ENCODE data around the gene HORMAD1. TPM values are rescaled to one million over a fixed set of nuclear protein-coding genes. Genes with fewer than 3 reads are reported as not detected.

The HORMAD1 gene
- total RNA-seq, 1 donor from 2014 or later, result 1.6 TPM

DNA sequence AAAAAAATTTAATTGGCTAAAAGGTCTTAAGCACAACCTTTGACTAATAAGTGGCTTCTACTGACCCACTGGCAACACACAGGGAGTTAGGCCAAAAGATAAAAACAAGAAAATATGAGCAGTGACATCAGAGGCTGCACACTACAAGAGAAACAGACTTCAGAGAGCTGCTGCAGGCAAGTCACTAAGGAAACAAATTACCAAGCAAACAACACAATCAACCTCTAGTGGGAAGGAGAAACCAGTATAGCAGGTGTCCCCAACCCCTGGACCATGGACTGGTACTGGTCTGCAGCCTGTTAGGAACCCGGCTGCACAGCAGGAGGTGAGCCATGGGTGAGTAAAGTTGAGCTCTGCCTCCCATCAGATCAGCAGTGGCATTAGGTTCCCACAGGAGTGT, 70.5 kb downstream of the HORMAD1 start:
- no peak for TF ChIP-seq CTCF (IDR thresholded peaks at IDR 0.05)
- DNase-seq (no peak), ATAC-seq (ENCODE audit: low read depth) (no peak)
- intact Hi-C loops (cut with micrococcal nuclease), result no loop called here
- Mint-ChIP-seq H3K36me3 (ENCODE audit: low read depth) (peaks cover 59% of the 10 kb centered on the region), H3K27ac (no peak overlapping the region), H3K4me3 (no peak overlapping the region), H3K27me3 (no peaks in the 10 kb centered on the region), H3K4me1 (no peaks in the 10 kb centered on the region), H3K9me3 (no peaks in the 10 kb centered on the region)
- ChIA-PET CTCF (no interaction called here), POLR2A (no interaction called here)

DNA sequence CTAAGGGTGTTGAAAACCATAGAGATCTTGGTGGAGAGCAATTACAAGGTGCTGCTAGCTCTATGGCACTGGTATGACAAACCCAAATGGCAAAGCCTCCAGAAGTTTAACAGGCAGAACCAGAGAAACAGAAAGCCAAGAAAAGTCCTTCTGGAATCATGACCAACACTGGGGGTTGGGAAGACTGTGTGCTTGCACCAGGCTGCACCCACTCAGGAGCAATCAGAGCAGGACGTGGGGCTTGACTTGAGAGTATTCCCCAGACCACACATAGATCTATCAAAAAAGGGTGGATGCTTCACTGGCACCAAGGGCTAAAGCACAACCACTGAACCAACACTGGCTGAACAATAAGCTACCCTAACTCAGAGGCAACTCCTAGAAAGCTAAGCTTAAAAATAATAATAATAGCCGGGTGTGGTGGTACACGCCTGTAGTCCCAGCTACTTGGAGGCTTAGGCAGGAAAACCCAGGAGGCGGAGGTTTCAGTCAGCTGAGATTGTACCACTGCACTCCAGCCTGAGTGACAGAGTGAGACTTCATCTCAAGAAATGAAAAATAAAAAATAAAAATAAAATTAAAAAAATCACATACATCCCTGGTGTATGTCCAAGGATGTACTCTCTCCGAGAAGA, 71.1 kb downstream of the HORMAD1 start:
- Mint-ChIP-seq H3K4me3 (no peak overlapping the region), H3K27ac (no peak overlapping the region), H3K9me3 (no peaks in the 10 kb centered on the region), H3K27me3 (no peaks in the 10 kb centered on the region), H3K36me3 (ENCODE audit: low read depth) (peaks cover 56% of the 10 kb centered on the region), H3K4me1 (no peaks in the 10 kb centered on the region)
- ATAC-seq (ENCODE audit: low read depth) (no peak), DNase-seq (no peak)
- ChIA-PET CTCF (interaction anchor here (0.6 kb wide), 1 partner anchor 136 kb away, joined by 4 read pairs; no protein-coding TSS in a partner anchor), POLR2A (no interaction called here)
- intact Hi-C loops (cut with micrococcal nuclease), result no loop called here
- no peak for TF ChIP-seq CTCF (IDR thresholded peaks at IDR 0.05)

Other genes with a start within 250 kb of the HORMAD1 start
- 42.6 and 50.7 TPM in 2 replicates for gene TARS2, start 233.5 kb downstream of the HORMAD1 start, total RNA-seq
- gene ECM1, start 212.8 kb downstream of the HORMAD1 start, total RNA-seq, result 1.7 and 2.1 TPM in 2 replicates
- 1.1 TPM in 1 of 2 replicates, not detected in the other for gene FALEC, start 205.1 kb downstream of the HORMAD1 start, total RNA-seq
- 0.11 TPM in 1 of 2 replicates, not detected in the other for gene ADAMTSL4, start 171.5 kb downstream of the HORMAD1 start, total RNA-seq
- gene MCL1, start 141.3 kb downstream of the HORMAD1 start, total RNA-seq, result 224 and 233 TPM in 2 replicates
- gene ENSA, start 91.3 kb downstream of the HORMAD1 start, total RNA-seq, result 202 and 227 TPM in 2 replicates
- gene GOLPH3L, start 23.7 kb downstream of the HORMAD1 start, total RNA-seq, result 19.7 and 22.5 TPM in 2 replicates
- gene CTSS, start 44.9 kb upstream of the HORMAD1 start, total RNA-seq, result 162 and 165 TPM in 2 replicates
- 2.1 and 3.5 TPM in 2 replicates for gene CTSK, start 87.4 kb upstream of the HORMAD1 start, total RNA-seq
- gene ARNT, start 155.7 kb upstream of the HORMAD1 start, total RNA-seq, result 35.9 and 40.5 TPM in 2 replicates
- not detected in 2 replicates for gene CTXND2, start 166.2 kb upstream of the HORMAD1 start, total RNA-seq
- gene SETDB1, start 205.5 kb upstream of the HORMAD1 start, total RNA-seq, result 101 and 105 TPM in 2 replicates